Measurements from ENCODE around the gene APOC3.

APOC3 gene

DNA sequence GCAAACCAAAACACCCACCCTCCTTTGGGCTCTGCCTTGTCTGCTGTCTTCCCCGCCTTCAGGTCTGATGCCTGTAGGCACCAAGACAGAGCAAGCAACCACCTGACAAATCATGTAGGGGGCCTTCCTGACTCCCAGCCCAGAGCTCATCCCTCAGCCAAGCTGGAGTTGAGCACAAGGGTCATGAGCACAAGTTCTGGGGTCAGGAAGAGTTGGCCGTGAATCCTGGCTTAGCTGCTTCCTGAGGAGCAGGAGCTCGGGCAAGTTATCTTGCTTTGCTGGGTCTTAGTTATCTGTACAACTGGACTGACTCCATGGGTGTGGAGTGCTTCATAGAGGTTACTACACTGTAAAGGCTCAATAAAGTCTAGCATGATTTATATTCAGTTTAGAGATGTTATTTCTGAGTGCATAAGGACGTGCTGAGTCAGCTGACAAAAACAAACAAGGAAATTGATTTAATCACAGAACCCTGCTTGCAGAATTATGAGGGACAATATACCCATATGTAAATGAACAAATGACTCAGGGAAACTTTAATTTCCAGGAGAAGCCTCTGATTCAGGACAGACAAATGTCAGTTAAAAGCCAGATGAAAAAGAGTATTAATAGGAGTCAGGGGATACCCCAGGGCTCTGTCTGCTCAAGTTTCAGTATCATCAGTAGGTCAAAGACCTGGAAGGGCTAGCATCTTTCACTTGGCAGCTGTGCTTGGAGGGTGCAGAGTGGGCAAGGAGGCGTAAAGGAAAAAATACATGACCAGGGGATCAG is 22.7 kb downstream of the APOC3 start:
- no peak for DNase-seq

- DNase-seq = peak; percentile 42
Measured at GRCh38 chr11:116853461-116854073, 23.9 kb downstream of the APOC3 start.

- DNase-seq = no peak
Measured at GRCh38 chr11:116855413-116855812, 25.7 kb downstream of the APOC3 start.

GRCh38 chr11:116856423-116856822 is 26.7 kb downstream of the APOC3 start:
- no peak for DNase-seq

DNA sequence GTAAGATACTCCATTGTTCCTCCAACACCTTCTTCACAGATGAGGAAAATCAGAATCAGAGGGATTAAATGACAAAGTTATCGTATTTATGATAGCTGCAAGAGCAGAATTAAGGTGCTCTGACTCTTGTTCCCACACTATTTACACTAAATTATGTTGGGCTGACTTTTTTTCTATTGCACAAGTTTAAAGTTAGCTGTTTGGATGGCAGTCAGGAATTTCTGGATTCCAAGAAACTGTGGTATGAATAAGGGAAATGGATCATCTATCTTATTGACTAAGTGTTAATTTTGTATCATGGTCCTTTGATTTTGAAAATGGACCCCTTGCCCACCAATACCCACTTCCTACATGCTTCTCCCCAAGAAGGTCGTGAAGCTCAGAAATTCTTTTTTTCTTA is 27.6 kb downstream of the APOC3 start:
- DNase-seq = no peak

DNA sequence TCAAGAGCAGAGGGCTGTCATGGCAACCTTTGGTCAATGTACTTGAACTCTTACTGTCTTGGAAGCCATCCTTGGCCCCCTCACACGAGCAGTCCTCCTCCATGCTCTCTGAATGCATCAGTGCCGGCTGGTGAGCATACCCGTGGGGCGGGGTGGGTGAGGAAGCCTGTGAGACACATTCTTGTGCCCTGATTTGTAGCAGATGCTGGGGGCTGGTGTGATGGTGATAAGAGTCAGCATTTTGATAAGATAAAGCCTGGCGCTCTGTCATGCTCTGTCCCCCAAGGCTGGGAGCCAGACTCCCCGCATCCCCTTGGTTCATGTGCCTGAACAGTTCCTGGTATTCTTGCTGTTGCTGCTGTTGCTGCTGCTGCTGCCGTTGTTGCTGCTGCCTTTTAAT is 28.2 kb downstream of the APOC3 start:
- DNase-seq = no peak

DNA sequence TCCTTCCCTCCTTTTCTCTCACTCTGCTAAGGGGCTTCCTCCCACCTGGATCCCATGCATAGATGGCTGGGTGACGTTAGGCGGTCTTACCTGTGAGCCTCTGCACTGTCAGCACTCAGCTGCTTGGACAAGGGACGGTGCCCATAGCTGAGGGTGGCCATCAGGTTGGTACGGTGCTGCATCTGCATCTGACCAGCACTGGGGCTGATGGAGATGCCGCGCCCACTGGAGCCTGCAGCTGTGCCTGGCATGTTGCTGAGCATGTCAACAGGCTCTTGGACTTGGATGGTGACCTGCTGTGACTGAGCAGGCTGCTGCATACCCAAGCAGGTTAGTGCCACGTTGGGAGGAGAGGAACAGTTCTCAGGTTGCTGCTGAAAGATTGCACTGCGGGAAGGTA is 29.5 kb downstream of the APOC3 start:
- DNase-seq = no peak

DNA sequence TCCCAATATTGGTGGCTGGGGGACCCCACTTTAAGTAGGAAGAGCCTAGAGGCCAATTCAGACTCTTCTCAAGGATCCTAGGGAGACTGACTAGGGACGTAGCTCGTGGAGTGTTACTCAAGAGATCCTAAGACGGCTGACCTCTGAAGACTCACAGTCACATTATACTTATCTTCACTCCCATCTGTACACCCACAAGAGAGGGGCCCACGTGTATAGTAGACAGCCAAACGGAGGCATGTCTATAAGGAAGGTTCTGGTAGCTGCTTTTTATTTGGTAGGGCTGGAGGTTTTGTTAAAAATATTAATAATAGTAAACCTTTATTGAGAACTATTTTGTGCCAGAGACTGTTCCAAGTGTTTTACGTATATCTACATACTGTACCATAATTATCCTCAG is 30.6 kb downstream of the APOC3 start:
- DNase-seq = no peak

GRCh38 chr11:116861539-116861938 is 31.8 kb downstream of the APOC3 start:
- no peak for DNase-seq

DNA sequence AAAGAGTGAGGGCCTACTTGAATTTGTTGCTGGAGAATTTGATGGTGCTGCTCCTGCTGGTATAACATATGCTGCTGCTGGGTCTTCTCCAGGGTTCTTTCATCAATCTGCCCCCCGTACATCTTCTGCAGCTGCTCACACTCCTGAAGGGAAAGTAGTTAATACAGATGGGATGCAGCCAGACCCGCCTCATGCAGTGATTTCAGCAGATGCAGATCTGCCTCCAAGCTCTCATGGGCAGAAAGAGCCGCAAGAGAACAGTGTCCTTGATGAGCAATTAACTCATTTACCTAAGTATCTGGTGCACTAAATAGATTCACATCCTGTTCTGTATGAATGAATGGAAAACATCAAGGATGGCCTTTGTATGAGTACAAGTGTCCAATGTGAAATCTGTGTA is 32.5 kb downstream of the APOC3 start:
- DNase-seq = no peak

GRCh38 chr11:116862951-116863350 is 33.2 kb downstream of the APOC3 start:
- no peak for DNase-seq

- no peak for DNase-seq
Measured at GRCh38 chr11:116864531-116864930, 34.8 kb downstream of the APOC3 start.

GRCh38 chr11:116865696-116866095 is 36.0 kb downstream of the APOC3 start:
- DNase-seq = no peak

DNA sequence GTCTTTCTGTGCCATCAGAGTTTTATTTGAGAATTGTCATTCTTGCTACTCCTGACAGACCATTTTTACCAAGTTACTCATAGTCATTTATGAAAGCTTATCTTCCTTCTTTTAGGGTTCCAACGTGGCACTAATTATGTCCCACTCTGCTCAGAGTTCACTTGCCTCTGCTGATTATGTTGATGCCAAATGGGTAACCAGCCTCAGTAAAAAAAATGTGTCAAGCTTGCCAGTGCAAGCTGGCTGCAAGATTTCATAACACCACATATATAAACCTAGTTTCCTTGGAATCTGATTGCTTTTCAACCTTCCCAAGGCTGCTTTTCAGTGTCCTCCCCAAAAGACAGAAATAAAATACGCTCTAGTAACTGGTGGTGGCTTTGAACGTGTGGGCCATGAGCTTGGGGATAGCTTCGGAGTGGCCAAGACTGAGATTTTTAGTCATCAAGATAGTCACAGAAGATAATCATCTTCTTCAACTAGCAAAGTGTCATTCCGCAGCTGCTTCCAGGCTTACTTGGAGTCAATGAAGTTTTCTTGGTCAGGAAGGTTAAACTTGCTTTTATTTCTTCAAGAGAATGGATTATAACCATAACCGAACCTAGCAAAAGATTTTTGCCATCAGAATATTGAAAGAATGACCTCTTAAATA is 37.2 kb downstream of the APOC3 start:
- DNase-seq = no peak

GRCh38 chr11:116867619-116868018 is 37.9 kb downstream of the APOC3 start:
- DNase-seq = no peak

GRCh38 chr11:116868066-116868465 is 38.4 kb downstream of the APOC3 start:
- DNase-seq = no peak

GRCh38 chr11:116869610-116870009 is 39.9 kb downstream of the APOC3 start:
- no peak for DNase-seq

- no peak for DNase-seq
Measured at GRCh38 chr11:116870054-116870453, 40.3 kb downstream of the APOC3 start.

DNA sequence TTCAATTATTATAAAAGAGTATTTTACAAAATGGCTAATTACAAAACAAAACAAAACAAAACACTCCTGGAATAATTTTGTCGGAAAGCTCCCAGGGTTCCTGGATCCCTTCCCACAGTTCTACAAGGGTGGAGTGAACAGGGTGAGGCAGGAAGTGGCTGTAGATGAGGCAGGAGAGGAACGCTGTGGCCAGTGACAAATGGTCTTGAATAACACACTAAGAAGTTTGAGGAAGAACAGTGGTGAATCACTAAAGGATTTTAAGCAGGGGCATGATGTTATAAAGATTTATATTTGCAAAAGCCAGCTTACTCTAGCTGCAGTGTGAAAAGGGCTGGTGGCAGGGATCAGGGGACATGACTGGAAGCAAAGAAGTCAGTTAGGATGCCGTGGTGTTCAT is 41.5 kb downstream of the APOC3 start:
- no peak for DNase-seq

DNA sequence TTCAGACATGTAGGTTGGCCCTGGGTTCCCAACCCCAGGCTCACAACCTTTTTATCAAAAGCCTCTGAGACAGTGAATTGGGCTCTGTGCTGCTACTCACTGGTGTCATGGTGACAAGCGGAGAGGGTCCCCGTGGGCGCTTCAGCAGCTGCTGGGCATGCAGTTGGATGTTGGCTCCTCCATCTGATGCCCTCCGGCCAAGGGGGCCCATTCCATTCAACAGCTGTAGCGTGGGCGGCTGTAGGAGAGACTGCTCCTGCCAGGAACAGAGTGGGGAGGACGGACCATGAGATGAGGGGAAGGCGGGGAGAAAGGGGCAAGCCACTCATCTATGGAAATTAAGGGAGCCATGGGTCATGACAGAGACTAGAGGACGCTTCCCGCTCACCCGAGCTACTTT is 43.7 kb downstream of the APOC3 start:
- no peak for DNase-seq

GRCh38 chr11:116874251-116874650 is 44.5 kb downstream of the APOC3 start:
- no peak for DNase-seq

DNA sequence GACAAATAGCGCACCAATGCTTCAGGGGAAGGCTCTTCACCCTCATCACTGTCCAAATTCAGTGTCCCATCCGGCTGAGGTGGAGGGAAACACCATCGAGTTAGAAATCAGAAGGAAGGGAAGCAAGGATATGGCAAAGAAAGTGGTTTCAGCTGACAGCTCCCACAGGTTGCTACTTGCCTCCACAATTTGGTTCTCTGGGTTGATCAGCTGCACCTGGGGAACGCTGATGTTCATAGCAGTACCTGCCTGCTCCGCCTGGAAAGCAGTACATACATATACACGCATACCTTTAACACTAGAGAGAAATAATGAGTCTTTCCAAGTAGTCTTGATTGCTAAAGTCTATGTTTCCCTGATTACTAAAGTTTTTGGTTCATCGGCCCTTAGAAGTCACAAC is 45.5 kb downstream of the APOC3 start:
- no peak for DNase-seq

- no peak for DNase-seq
Measured at GRCh38 chr11:116876656-116877055, 46.9 kb downstream of the APOC3 start.
